T-helper 2 cell treated with Interferon-gamma antibody and Interleukin-4, amounts not matched to agents 5 μg/mL and 100 μg/mL, for 36 hours (primary cell): ENCODE data around the gene TMEM130.

Source experiments
- DNase-seq: peaks from one replicate; pipeline ENCODE4 v3.0.0; 2021; ENCODE audit warnings: low spot score
- H3K27ac Mint-ChIP-seq: one replicate; pipeline ENCODE4 v1.8.0; 2021; ENCODE audit warnings: mild to moderate bottlenecking, mixed read lengths
- H3K27me3 Mint-ChIP-seq: one replicate; pipeline ENCODE4 v1.8.0; 2021; ENCODE audit warnings: low read depth, mixed read lengths
- H3K36me3 Mint-ChIP-seq: one replicate; pipeline ENCODE4 v1.8.0; 2021; ENCODE audit warnings: low read depth, mixed read lengths
- H3K4me1 Mint-ChIP-seq: one replicate; pipeline ENCODE4 v1.8.0; 2021; ENCODE audit warnings: low read depth, mixed read lengths
- H3K4me3 Mint-ChIP-seq: one replicate; pipeline ENCODE4 v1.8.0; 2022; ENCODE audit warnings: mild to moderate bottlenecking, moderate library complexity, mixed read lengths
- H3K9me3 Mint-ChIP-seq: one replicate; pipeline ENCODE4 v1.8.0; 2021; ENCODE audit warnings: mixed read lengths

TMEM130 gene

DNA sequence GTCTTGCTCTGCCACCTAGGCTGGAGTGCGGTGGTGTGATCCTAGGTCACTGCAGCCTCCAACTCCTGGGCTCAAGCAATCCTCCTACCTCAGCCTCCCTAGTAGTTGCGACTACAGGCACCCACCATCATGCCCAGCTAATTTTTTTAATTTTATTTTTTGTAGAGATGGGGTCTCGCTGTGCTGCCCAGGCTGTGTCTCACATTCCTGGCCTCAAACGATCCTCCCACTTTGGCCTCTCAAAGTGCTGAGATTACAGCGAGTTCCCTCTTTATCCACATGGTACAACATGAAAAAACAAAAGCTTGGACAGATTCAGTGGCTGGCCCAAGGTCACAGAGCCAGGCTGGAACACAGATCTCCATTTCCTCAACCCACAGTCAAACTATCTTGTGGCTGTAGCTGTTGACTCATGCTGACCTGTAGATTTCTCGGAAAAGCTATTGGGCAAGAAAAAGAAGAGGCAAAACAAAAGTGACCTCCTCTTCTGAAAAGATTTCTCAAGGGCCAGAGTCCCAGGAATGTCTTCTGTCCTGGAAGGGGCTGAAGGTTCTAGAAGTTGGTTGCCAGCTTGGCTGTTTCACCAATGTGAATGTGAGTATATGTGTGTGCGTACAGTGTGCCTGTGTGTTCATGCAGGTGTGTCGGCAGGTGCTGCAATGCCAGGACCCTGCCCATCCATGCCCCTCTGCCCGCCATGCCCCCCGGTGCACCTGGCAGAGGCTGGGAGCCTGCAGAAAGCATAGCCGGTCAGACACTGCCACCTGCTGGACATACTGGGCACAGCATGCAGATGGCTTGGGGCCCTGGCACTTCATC, 28.4 kb downstream of the TMEM130 start:
- H3K4me1 Mint-ChIP-seq, result no peaks in the 10 kb centered on the region
- no peaks in the 10 kb centered on the region for H3K27me3 Mint-ChIP-seq
- no peak overlapping the region for H3K4me3 Mint-ChIP-seq
- no peaks in the 10 kb centered on the region for H3K9me3 Mint-ChIP-seq
- H3K36me3 Mint-ChIP-seq, result no peaks in the 10 kb centered on the region
- no peak overlapping the region for H3K27ac Mint-ChIP-seq
- peak; percentile 37 for DNase-seq

DNA sequence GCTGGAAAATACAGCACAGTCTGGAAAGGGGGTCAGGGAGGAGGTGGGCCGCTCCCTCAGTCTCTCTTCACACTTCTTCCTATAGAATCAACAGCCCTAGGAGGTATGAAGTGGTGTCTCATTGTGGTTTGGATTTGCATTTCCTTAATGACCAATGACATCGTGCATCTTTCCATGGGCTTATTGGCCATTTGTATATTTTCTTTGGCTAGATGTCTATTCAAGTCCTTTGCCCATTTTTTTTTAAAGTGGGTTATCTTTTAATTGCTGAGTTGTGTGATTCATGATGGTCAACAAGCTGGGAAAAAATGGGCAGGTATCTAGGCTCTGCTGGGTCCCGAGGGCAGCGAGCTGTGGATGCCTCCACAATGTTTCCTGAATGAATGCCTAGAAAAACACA, 29.1 kb downstream of the TMEM130 start:
- Mint-ChIP-seq H3K27me3 (no peaks in the 10 kb centered on the region), H3K4me1 (no peaks in the 10 kb centered on the region), H3K27ac (no peak overlapping the region), H3K9me3 (no peaks in the 10 kb centered on the region), H3K36me3 (no peaks in the 10 kb centered on the region), H3K4me3 (no peak overlapping the region)
- DNase-seq, result no peak

DNA sequence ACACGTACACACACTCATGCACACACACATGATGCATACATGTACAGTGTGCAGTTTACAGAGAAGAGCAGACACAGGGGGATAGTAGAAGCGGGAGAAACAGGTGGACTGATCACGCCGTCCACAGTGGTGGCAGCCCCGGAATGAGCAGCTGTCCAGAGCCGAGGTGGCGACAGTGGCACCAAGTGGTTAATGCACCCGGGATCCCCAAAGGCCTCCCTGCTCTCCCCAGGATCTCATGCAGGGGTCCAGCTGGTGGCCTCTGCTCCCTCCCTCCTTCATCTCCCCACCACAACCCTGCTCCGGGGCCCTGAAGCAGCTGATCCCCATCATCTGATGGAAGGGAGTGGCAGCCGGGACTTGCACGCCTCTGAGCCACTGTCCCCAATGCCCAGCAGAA, 29.7 kb downstream of the TMEM130 start:
- H3K27ac Mint-ChIP-seq, result no peak overlapping the region
- no peaks in the 10 kb centered on the region for H3K27me3 Mint-ChIP-seq
- no peaks in the 10 kb centered on the region for H3K4me1 Mint-ChIP-seq
- H3K4me3 Mint-ChIP-seq, result no peak overlapping the region
- H3K9me3 Mint-ChIP-seq, result no peaks in the 10 kb centered on the region
- no peak for DNase-seq
- H3K36me3 Mint-ChIP-seq, result no peaks in the 10 kb centered on the region

DNA sequence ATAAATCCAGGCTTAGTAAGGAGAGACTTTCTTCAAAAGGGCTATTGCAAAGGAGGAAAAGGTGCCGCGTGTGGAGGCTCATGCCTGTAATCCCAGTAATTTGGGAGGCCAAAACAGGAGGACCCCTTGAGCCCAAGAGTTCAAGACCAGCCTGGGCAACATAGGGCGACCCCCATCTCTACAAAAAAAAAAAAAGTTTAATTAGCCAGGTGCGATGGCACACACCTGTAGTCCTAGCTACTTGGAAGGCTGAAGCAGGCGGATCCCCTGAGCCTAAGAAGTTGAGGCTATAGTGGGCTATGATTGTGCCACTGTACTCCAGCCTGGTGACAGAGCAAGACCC, 32.2 kb downstream of the TMEM130 start:
- no peak for DNase-seq
- no peaks in the 10 kb centered on the region for H3K4me1 Mint-ChIP-seq
- no peak overlapping the region for H3K27ac Mint-ChIP-seq
- H3K27me3 Mint-ChIP-seq, result no peaks in the 10 kb centered on the region
- H3K36me3 Mint-ChIP-seq, result no peaks in the 10 kb centered on the region
- H3K9me3 Mint-ChIP-seq, result no peaks in the 10 kb centered on the region
- no peak overlapping the region for H3K4me3 Mint-ChIP-seq

DNA sequence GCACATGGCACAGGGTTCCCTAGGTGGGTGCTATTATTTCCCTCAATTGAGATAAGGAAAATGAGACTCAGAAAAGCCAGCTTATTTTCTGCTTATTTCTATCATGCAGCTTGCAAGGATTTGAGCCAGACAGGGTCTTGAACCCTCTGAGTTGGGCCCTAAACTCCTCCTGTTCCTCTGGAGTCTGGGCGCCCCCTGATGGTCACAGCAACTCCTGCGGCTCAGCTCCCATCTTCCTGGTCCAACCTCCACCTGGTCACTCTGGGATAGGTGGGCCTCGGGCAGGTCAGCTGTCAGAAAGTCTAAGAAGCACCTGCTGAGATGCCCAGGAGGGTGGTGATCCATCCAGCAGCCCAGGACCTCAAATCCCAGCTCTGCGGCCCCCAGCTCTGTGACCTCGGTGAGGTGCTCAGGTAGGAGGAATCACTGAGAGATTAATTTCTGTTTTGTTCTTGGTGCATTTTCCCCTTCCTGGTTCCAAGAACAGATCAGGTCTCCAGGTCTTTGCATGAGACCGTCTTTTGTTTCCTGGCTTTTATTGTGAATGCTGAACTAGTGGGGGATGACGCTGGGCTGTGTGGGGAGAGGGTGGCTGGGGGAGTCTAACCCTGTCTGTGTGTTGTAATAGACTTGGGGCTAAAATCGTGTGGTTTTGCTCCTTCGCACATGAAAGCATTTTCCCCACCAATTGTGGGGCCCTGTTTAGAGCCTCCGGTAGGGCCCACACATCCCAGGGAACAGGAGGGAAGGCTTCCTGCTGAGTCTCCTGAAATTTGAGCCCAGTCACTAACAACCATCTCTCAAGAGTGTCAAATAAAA, 32.8 kb downstream of the TMEM130 start:
- Mint-ChIP-seq H3K4me1 (no peaks in the 10 kb centered on the region), H3K27me3 (no peaks in the 10 kb centered on the region), H3K27ac (no peak overlapping the region), H3K36me3 (no peaks in the 10 kb centered on the region), H3K9me3 (no peaks in the 10 kb centered on the region), H3K4me3 (no peak overlapping the region)
- DNase-seq, result no peak

DNA sequence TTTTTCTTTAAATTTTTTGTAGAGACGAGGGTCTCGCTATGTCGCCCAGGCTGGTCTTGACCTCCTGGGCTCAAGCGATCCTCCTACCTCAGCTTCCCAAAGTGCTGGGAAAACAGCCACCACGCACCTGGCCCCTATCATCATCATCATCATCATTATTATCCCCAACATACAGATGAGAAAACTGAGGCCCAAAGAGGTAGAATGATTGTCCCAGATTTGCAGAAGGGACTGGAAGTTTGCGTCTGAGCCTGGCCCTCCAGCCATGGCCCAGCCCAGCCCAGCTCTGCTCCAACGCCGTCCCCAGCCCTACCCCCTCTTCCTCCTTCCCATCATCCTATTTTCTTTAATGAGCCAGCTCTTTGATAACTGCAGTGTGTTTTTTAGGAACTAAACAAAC, 34.9 kb downstream of the TMEM130 start:
- H3K4me3 Mint-ChIP-seq, result no peak overlapping the region
- no peaks in the 10 kb centered on the region for H3K27me3 Mint-ChIP-seq
- no peak for DNase-seq
- H3K9me3 Mint-ChIP-seq, result no peaks in the 10 kb centered on the region
- no peaks in the 10 kb centered on the region for H3K36me3 Mint-ChIP-seq
- H3K27ac Mint-ChIP-seq, result no peak overlapping the region
- no peaks in the 10 kb centered on the region for H3K4me1 Mint-ChIP-seq

DNA sequence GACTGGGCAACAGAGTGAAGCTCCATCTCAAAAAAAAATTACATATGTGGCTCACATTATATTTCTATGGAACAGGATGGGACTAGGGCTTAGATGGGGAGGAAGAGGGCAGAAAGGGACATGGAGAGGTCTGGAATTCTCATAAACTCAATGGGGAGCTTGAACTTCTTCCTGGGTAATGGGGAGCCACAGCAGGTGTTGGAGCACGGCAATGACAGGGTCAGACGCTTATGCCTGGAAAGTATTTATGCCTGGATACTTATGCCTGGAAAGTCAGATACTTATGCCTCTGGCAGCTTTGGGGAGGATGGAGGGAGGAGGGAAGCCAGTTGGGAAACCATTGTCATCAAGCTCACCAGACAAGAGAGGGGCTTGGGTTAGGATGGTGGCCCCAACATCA, 36.8 kb downstream of the TMEM130 start:
- no peak overlapping the region for H3K27ac Mint-ChIP-seq
- H3K9me3 Mint-ChIP-seq, result no peaks in the 10 kb centered on the region
- no peaks in the 10 kb centered on the region for H3K27me3 Mint-ChIP-seq
- H3K36me3 Mint-ChIP-seq, result no peaks in the 10 kb centered on the region
- H3K4me1 Mint-ChIP-seq, result no peaks in the 10 kb centered on the region
- no peak for DNase-seq
- no peak overlapping the region for H3K4me3 Mint-ChIP-seq

DNA sequence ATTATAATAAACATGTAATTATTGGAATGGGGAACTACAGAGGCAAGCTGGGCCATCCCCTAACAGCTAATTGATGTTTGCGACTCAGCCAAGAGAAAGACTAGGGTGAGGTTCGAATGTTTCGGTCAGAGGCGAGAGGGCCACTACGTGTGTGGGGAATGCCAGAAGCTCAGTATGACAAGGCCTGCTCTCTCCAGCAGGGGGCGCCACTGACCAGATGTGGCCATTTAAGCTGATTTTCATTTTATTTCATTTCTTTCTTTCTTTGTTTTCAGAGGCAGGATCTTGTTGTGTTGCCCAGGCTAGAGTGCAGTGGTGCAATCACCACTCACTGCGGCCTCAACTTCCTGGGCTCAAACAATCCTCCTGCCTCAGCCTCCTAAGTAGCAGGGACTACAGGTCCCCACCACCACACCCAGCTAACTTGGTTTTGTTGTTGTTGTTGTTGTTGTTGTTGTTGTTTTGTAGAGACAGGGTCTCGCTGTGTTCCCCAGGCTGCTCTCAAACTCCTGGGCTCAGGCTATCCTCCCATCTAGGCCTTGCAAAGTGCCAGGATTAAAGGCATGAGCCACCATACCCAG, 38.1 kb downstream of the TMEM130 start:
- Mint-ChIP-seq H3K9me3 (no peaks in the 10 kb centered on the region), H3K27me3 (no peaks in the 10 kb centered on the region), H3K4me3 (no peak overlapping the region), H3K36me3 (no peaks in the 10 kb centered on the region), H3K4me1 (no peaks in the 10 kb centered on the region), H3K27ac (no peak overlapping the region)
- DNase-seq, result peak; percentile 23

DNA sequence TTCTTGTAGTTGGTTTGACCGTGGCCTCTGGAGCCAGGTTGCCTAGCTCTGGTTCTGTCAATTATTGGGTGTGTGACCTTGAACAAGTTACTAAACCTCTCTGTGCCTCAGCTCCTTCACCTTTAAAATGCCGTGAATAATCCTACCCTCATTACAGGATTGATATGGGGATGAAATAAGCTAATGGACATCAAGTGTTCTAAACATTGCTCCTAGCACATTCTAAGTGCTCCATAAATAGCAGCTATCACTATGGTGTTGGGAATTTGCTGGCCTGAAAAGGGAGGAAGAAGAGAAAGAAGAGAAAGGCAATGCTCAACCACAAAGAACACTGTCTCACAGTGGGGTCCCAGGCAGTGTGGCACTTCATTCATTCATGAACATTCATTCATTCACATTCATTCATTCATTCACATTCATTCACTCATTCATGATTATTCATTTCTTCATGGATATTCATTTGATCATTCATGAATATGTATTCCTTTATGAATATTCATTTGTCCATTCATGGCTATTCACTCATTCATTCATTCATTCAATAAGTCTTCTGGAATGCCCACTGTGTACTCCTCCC, 38.8 kb downstream of the TMEM130 start:
- Mint-ChIP-seq H3K27ac (no peak overlapping the region), H3K4me3 (no peak overlapping the region), H3K4me1 (no peaks in the 10 kb centered on the region), H3K9me3 (no peaks in the 10 kb centered on the region), H3K27me3 (no peaks in the 10 kb centered on the region), H3K36me3 (no peaks in the 10 kb centered on the region)
- DNase-seq, result no peak

DNA sequence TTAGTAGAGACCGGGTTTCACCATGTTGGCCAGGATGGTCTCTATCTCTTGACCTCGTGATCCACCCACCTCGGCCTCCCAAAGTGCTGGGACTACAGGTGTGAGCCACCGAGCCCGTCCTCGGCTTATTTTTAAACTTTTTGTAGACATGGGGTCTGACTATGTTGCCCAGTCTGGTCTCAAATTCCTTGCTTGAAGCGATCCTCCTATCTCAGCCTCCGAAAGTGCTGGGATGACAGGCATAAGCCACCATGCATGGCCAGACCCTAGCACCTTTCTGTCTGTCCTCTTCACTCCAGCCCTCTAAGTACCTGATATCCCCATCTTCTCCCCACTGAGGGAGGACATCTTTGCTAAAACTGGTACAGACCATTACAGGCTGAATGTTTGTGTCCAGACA, 41.4 kb downstream of the TMEM130 start:
- H3K27ac Mint-ChIP-seq, result no peak overlapping the region
- H3K9me3 Mint-ChIP-seq, result no peaks in the 10 kb centered on the region
- H3K4me1 Mint-ChIP-seq, result no peaks in the 10 kb centered on the region
- H3K4me3 Mint-ChIP-seq, result no peak overlapping the region
- DNase-seq, result no peak
- no peaks in the 10 kb centered on the region for H3K36me3 Mint-ChIP-seq
- no peaks in the 10 kb centered on the region for H3K27me3 Mint-ChIP-seq

DNA sequence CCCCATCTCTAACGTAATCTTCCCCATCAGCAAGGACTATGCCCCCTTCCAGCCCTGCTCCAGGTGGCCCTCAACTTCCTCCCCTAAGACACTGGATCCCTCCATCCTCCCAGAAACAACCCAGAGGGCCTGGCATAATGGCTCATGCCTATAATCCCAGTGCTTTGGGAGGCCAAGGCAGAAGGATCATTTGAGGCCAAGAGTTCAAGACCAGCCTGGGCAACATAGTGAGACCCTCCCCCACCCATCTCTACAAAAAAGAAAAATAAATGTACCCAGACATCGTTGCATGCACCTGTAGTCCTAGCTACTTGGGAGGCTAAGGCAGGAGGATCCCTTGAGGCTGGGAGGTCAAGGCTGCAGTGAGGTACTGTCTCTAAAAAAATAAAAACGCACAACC, 42.6 kb downstream of the TMEM130 start:
- H3K27ac Mint-ChIP-seq, result no peak overlapping the region
- no peaks in the 10 kb centered on the region for H3K4me1 Mint-ChIP-seq
- no peaks in the 10 kb centered on the region for H3K27me3 Mint-ChIP-seq
- no peak overlapping the region for H3K4me3 Mint-ChIP-seq
- no peaks in the 10 kb centered on the region for H3K36me3 Mint-ChIP-seq
- no peaks in the 10 kb centered on the region for H3K9me3 Mint-ChIP-seq
- DNase-seq, result no peak

DNA sequence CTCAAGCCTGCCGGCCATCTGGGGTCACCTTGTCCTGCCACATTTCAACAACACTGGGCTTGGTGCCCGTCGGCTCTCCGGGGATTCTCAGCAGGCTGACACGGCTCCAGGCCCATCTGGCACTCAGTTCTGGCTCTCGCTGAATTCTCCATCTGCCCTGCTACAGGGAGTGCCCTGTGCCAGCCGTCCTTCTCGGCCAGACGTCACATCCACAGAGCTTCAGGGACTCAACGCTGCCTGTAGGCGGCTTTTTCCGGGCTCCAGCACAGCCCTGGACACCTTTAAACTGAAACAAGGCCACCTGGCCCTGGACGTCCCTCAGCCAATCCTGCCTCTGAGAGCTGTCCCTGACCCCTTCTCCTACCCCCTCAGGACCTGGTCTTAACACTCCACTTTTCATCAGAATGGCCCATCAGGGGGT, 43.0 kb downstream of the TMEM130 start:
- Mint-ChIP-seq H3K36me3 (no peaks in the 10 kb centered on the region), H3K4me1 (no peaks in the 10 kb centered on the region), H3K27ac (no peak overlapping the region), H3K9me3 (no peaks in the 10 kb centered on the region), H3K27me3 (no peaks in the 10 kb centered on the region), H3K4me3 (no peak overlapping the region)
- DNase-seq, result no peak

DNA sequence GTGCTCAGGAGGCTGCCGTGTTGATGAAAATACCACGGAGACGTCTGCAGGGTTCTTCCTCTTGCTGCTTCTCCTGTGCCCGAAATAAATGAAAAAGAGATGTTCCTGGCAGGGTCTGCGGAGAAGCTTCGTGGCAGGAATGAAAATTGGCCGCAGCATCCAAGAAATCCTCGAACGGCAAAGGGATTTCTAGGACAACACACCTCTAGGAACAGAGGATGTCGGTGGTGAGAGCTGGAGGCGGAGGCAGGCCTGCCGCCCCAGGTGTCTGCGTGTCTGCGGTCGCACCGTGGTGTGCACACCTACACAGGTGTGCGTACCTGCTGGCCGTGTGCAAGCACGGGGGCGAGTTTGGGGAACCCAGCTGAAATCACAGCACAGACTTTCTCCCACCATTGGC, 43.4 kb downstream of the TMEM130 start:
- no peaks in the 10 kb centered on the region for H3K4me1 Mint-ChIP-seq
- no peaks in the 10 kb centered on the region for H3K9me3 Mint-ChIP-seq
- no peak overlapping the region for H3K27ac Mint-ChIP-seq
- no peaks in the 10 kb centered on the region for H3K27me3 Mint-ChIP-seq
- no peak overlapping the region for H3K4me3 Mint-ChIP-seq
- H3K36me3 Mint-ChIP-seq, result no peaks in the 10 kb centered on the region
- DNase-seq, result no peak

DNA sequence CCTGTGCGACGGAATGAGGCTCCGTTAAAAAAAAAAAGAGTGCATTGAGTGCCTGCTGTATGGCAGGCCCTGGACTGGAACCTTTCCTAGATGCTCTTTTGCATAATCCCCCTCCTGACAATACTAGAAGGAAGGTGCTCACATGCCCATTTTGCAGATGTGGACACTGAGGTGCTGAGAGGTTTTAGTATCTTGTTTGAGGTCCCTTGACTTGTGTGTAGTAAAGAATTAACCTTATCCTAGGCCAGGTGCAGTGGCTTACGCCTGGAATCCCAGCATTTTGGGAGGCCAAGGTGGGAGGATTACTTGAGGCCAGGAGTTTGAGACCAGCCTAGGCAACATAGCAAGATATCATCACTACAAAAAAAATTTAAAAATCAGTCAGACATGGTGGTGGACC, 46.6 kb downstream of the TMEM130 start:
- Mint-ChIP-seq H3K27ac (no peak overlapping the region), H3K9me3 (no peaks in the 10 kb centered on the region), H3K4me3 (no peak overlapping the region), H3K36me3 (no peaks in the 10 kb centered on the region), H3K27me3 (no peaks in the 10 kb centered on the region), H3K4me1 (no peaks in the 10 kb centered on the region)
- no peak for DNase-seq
